ENCODE results near the gene ABCA4. TPM values are rescaled to one million over a fixed set of nuclear protein-coding genes. Genes with fewer than 3 reads are reported as not detected.
A peak's percentile ranks its signal among the peaks of the same experiment; 100 is the strongest.

Gene ABCA4
- total and polyA plus RNA-seq, 2 of the 8 experiments (the other 6 are each of a cell fraction or from before 2014, with no cell fraction given) = 0.06 TPM; not detected in 1

DNA sequence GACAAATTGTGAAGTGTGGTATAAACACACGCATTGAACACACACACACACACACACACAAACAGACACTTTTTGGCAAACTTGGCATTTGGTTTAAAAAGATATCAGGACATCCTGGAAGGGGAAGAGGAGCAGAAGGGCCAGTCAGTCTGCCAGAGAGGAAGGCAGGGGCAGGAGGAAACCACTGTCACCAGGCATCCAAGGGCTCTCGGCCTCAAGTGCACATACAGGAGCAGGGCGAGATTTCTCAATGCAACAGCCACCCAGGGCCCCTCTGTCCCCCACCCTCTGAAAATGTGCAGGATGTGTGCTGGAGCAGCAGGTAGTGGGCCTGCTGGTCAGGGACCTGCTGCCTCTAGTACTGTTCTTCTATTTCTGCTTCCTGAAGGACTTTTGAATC is 71.2 kb downstream of the ABCA4 start:
- no peak overlapping the region; the same call in 1 of the 2 replicates for H4K8ac ChIP-seq (ENCODE audit: extremely low read depth, insufficient read depth, low read length)
- no peak for DNase-seq (ENCODE audit: low read depth in 1 of 2, low spot score in 2 of 2)
- no peak overlapping the region for H4K91ac ChIP-seq (replicated peaks; ENCODE audit: insufficient read length, low read length)
- H3K23ac ChIP-seq (ENCODE audit: insufficient read length) = no peak overlapping the region
- H4K5ac ChIP-seq (ENCODE audit: insufficient read length, low read depth, low read length) = no peak overlapping the region
- H3K4me2 ChIP-seq (ENCODE audit: insufficient read depth in 1 of 2, low read depth in 2 of 2, low read length in 2 of 2) = no peak overlapping the region
- H3K56ac ChIP-seq (replicated peaks; ENCODE audit: insufficient read length, low read depth, low read length) = no peak overlapping the region
- H2BK12ac ChIP-seq (ENCODE audit: low read depth, low read length) = 0 out of 2 replicates have a peak overlapping the region, but pooled peaks have one; percentile 30
- H3K27ac ChIP-seq (ENCODE audit: low read depth, low read length) = no peak overlapping the region
- H3K4ac ChIP-seq (replicated peaks; ENCODE audit: insufficient read length, low read depth, low read length) = no peak overlapping the region
- no peak overlapping the region for H2BK5ac ChIP-seq (ENCODE audit: low read depth, low read length)
- no peaks in the 10 kb centered on the region for H3K79me1 ChIP-seq (ENCODE audit: low read depth, low read length)
- no peaks in the 10 kb centered on the region for H3K36me3 ChIP-seq (ENCODE audit: control insufficient read depth in 2 of 4, insufficient read depth in 4 of 4, low read length in 3 of 4)
- H2BK20ac ChIP-seq (ENCODE audit: low read length) = no peak overlapping the region
- no peak overlapping the region for H2AK5ac ChIP-seq (ENCODE audit: low read depth, low read length)
- H3K4me3 ChIP-seq (ENCODE audit: extremely low read depth in 1 of 4, insufficient read depth in 2 of 4, low read depth in 3 of 4, low read length in 4 of 4) = no peak overlapping the region
- H3K23me2 ChIP-seq (ENCODE audit: low read depth, low read length) = no peaks in the 10 kb centered on the region
- H3K4me1 ChIP-seq (replicated peaks in 1 of 4; ENCODE audit: control insufficient read depth in 3 of 4, insufficient read depth in 4 of 4, low read length in 3 of 4) = peaks cover 0 to 16% (median 7%) of the 10 kb centered on the region in 4 experiments; a peak in 6 of 7 replicates
- peak overlapping the region; percentile 53 for H2BK15ac ChIP-seq (ENCODE audit: low read length)
- no peak for FAIRE-seq
- H4K20me1 ChIP-seq (replicated peaks in 1 of 2; ENCODE audit: control insufficient read depth in 1 of 2, insufficient read depth in 2 of 2, low read length in 2 of 2) = no peaks in the 10 kb centered on the region
- H3K9me3 ChIP-seq (ENCODE audit: insufficient read depth in 2 of 2, low read depth in 1 of 2, low read length in 1 of 2) = no peaks in the 10 kb centered on the region
- no peak for TF ChIP-seq SAP30 (IDR thresholded peaks at IDR 0.05; ENCODE audit: insufficient read depth, insufficient replicate concordance, low read length)
- TF ChIP-seq, protein P1, sequence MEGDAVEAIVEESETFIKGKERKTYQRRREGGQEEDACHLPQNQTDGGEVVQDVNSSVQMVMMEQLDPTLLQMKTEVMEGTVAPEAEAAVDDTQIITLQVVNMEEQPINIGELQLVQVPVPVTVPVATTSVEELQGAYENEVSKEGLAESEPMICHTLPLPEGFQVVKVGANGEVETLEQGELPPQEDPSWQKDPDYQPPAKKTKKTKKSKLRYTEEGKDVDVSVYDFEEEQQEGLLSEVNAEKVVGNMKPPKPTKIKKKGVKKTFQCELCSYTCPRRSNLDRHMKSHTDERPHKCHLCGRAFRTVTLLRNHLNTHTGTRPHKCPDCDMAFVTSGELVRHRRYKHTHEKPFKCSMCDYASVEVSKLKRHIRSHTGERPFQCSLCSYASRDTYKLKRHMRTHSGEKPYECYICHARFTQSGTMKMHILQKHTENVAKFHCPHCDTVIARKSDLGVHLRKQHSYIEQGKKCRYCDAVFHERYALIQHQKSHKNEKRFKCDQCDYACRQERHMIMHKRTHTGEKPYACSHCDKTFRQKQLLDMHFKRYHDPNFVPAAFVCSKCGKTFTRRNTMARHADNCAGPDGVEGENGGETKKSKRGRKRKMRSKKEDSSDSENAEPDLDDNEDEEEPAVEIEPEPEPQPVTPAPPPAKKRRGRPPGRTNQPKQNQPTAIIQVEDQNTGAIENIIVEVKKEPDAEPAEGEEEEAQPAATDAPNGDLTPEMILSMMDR (IDR thresholded peaks at IDR 0.05; ENCODE audit: control extremely low read depth in 1 of 3, insufficient read depth in 1 of 3, low read depth in 1 of 3, low read length in 3 of 3) = no peak
- 88% methylated on average over 3 of the region's 3 CpGs; no CpG with 5 or more reads in 1 of the 2 experiments for WGBS, 2 experiments (ENCODE audit: extremely low coverage in 1 of 2, insufficient coverage in 1 of 2, insufficient read length in 1 of 2, insufficient replicate concordance in 2 of 2, low coverage in 1 of 2, low lambda C conversion rate in 2 of 2, missing lambda C conversion rate in 1 of 2)
- no peak overlapping the region for H2AFZ ChIP-seq (ENCODE audit: low read length)
- no peak overlapping the region for H2BK120ac ChIP-seq (replicated peaks; ENCODE audit: low read depth, low read length)
- POLR2A ChIA-PET (ENCODE audit: partially characterized antibody) = interaction anchor here (1.4 kb wide), 1 partner anchor 27 kb away, joined by 6 read pairs; no protein-coding TSS in a partner anchor
- H3K79me2 ChIP-seq (ENCODE audit: control insufficient read depth in 1 of 2, insufficient read depth in 2 of 2, low read length in 2 of 2) = no peaks in the 10 kb centered on the region
- H3K9ac ChIP-seq (replicated peaks in 1 of 4; ENCODE audit: extremely low read depth in 1 of 4, low read depth in 3 of 4, low read length in 3 of 4) = no peak overlapping the region
- H3K18ac ChIP-seq (ENCODE audit: extremely low read depth, low read length) = no peak overlapping the region
- CTCF ChIA-PET (ENCODE audit: partially characterized antibody) = interaction anchor here (0.8 to 38.0 kb wide), 5 partner anchors 9 to 362 kb away, joined by 3 to 807 read pairs (median 12); no protein-coding TSS in a partner anchor
- no peaks in the 10 kb centered on the region for H3K27me3 ChIP-seq (replicated peaks in 1 of 4; ENCODE audit: control insufficient read depth in 3 of 4, extremely low read depth in 1 of 4, insufficient read depth in 3 of 4, low read length in 3 of 4)
- no peak overlapping the region for H3K14ac ChIP-seq (ENCODE audit: insufficient read length)
